Neural cell (in vitro differentiated cells): ENCODE data around the gene ZNF729. TPM values are rescaled to one million over a fixed set of nuclear protein-coding genes. Genes with fewer than 3 reads are reported as not detected.

Experiments used
- H2AFZ ChIP-seq: fragments of 200-600, 300-800 bp; sonication (generic), shearing (Covaris generic); 2 replicates; pipeline ENCODE4 v1.6.0; 2014; ENCODE audit warnings: low read depth, mild to moderate bottlenecking, antibody characterized with exemption, low read length, moderate library complexity
- H3F3A ChIP-seq: fragments of 200-600 bp; shearing (Covaris generic); 2 replicates; pipeline ENCODE4 v1.6.1; 2016; ENCODE audit warnings: mild to moderate bottlenecking, moderate library complexity, mixed read lengths, antibody characterized with exemption, low read length; ENCODE audit not compliant: insufficient read depth, poor library complexity, severe bottlenecking
- H3K27ac ChIP-seq: fragments of 200-600, 300-800 bp; sonication (generic), shearing (Covaris generic); 2 replicates; pipeline ENCODE4 v1.5.1; 2014; ENCODE audit warnings: mild to moderate bottlenecking, low read length, moderate library complexity
- H3K27me3 ChIP-seq: fragments of 300-800, 200-600 bp; sonication (generic), shearing (Covaris generic); 2 replicates; pipeline ENCODE4 v1.6.0; 2014; ENCODE audit warnings: mild to moderate bottlenecking, low read depth, low read length, moderate library complexity; ENCODE audit not compliant: insufficient read depth
- H3K36me3 ChIP-seq: fragments of 300-800, 200-600 bp; sonication (generic), shearing (Covaris generic); 2 replicates; pipeline ENCODE4 v1.5.1; 2014; ENCODE audit warnings: mild to moderate bottlenecking, antibody characterized with exemption, low read length, moderate library complexity; ENCODE audit not compliant: insufficient read depth
- H3K4me2 ChIP-seq: fragments of 300-800, 200-600 bp; sonication (generic), shearing (Covaris generic); 2 replicates; pipeline ENCODE4 v1.6.0; 2014; ENCODE audit warnings: mild to moderate bottlenecking, low read length
- H3K4me3 ChIP-seq: fragments of 300-800, 200-600 bp; sonication (generic), shearing (Covaris generic); 2 replicates; pipeline ENCODE4 v1.5.1; 2014; ENCODE audit warnings: mild to moderate bottlenecking, low read length, moderate library complexity
- H3K79me2 ChIP-seq: fragments of 200-600 bp; shearing (Covaris generic); replicated peaks from 2 replicates; pipeline ENCODE4 v1.6.0; 2014; ENCODE audit warnings: mild to moderate bottlenecking, low read length, moderate library complexity; ENCODE audit not compliant: insufficient read depth
- H3K9ac ChIP-seq: fragments of 300-800, 200-600 bp; sonication (generic), shearing (Covaris generic); 2 replicates; pipeline ENCODE4 v1.6.1; 2016; ENCODE audit warnings: mild to moderate bottlenecking, low read length, mixed read lengths
- H3K9me2 ChIP-seq: fragments of 200-600 bp; shearing (Covaris generic); 2 replicates; pipeline ENCODE4 v1.6.1; 2016; ENCODE audit warnings: mild to moderate bottlenecking, low read length, mixed read lengths; ENCODE audit not compliant: insufficient read depth
- H3K9me3 ChIP-seq: fragments of 200-600, 300-800 bp; sonication (generic), shearing (Covaris generic); 2 replicates; pipeline ENCODE4 v1.6.1; 2016; ENCODE audit warnings: mild to moderate bottlenecking, mixed run types, low read length, moderate library complexity, mixed read lengths
- H4K20me1 ChIP-seq: fragments of 200-600 bp; shearing (Covaris generic); 2 replicates; pipeline ENCODE4 v1.6.1; 2016; ENCODE audit warnings: mild to moderate bottlenecking, mixed run types; ENCODE audit not compliant: insufficient read depth
- EP300 ChIP-seq: fragments of 450-650 bp; conservative IDR thresholded peaks from 2 replicates; pipeline ENCODE4 v1.6.1; 2014; ENCODE audit warnings: antibody characterized with exemption, mild to moderate bottlenecking, moderate library complexity; ENCODE audit not compliant: poor library complexity, severe bottlenecking
- EZH2 ChIP-seq: fragments of 200-600, 300-800 bp; shearing (Covaris generic), sonication (generic); IDR thresholded peaks from 2 replicates; pipeline ENCODE4 v1.6.1; 2014; ENCODE audit warnings: antibody characterized with exemption, low read length, borderline replicate concordance, mild to moderate bottlenecking; ENCODE audit not compliant: insufficient read depth, poor library complexity, severe bottlenecking
- MXI1 ChIP-seq: fragments of 450-650 bp; conservative IDR thresholded peaks from 2 replicates; pipeline ENCODE4 v1.6.1; 2014; ENCODE audit warnings: antibody characterized with exemption, mild to moderate bottlenecking; ENCODE audit not compliant: poor library complexity, severe bottlenecking
- POLR2AphosphoS5 ChIP-seq: IDR thresholded peaks from 2 replicates; pipeline ENCODE4 v1.6.1; 2012
- RAD21 ChIP-seq: fragments of 450-650 bp; conservative IDR thresholded peaks from 2 replicates; pipeline ENCODE4 v1.6.1; 2014; ENCODE audit warnings: antibody characterized with exemption, mild to moderate bottlenecking, moderate library complexity
- REST ChIP-seq: IDR thresholded peaks from 2 replicates; pipeline ENCODE4 v1.6.1; 2012; ENCODE audit warnings: borderline replicate concordance
- SMC3 ChIP-seq: fragments of 450-650 bp; conservative IDR thresholded peaks from 2 replicates; pipeline ENCODE4 v1.6.1; 2014; ENCODE audit warnings: antibody characterized with exemption, mild to moderate bottlenecking, moderate library complexity; ENCODE audit not compliant: poor library complexity
- TAF1 ChIP-seq: IDR thresholded peaks from 2 replicates; pipeline ENCODE4 v1.6.1; 2012; ENCODE audit warnings: low read depth
- polyA plus RNA-seq: library from polyadenylated mRNA; depleted of rRNA; stranded (reverse); fragments of >200 nt; gene quantifications from 2 replicates; pipeline ENCODE4 v1.2.3, GENCODE V29; 2014
- TF ChIP-seq, protein P1 (sequence below): fragments of 450-650 bp; IDR thresholded peaks from 2 replicates; pipeline ENCODE4 v1.5.1; 2014; ENCODE audit warnings: antibody characterized with exemption, mild to moderate bottlenecking, moderate library complexity; ENCODE audit not compliant: poor library complexity, severe bottlenecking

The ZNF729 gene
- polyA plus RNA-seq, 1 donor from 2014 or later, result 0.09 TPM

- Histone ChIP-seq H3K9me2 (no peaks in the 10 kb centered on the region), H3K9ac (no peak overlapping the region), H3K36me3 (no peaks in the 10 kb centered on the region), H3K27me3 (no peaks in the 10 kb centered on the region), H3K9me3 (peaks cover 4% of the 10 kb centered on the region), H4K20me1 (no peaks in the 10 kb centered on the region), H3K27ac (no peak overlapping the region), H2AFZ (no peak overlapping the region), H3K4me3 (no peak overlapping the region), H3K4me2 (no peak overlapping the region), H3K79me2 (no peaks in the 10 kb centered on the region), H3F3A (no peaks in the 10 kb centered on the region)
- TF ChIP-seq TAF1 (no peak), REST (no peak), RAD21 (no peak), MXI1 (no peak), EP300 (no peak), SMC3 (no peak), EZH2 (no peak), POLR2AphosphoS5 (no peak)
- TF ChIP-seq, protein P1, sequence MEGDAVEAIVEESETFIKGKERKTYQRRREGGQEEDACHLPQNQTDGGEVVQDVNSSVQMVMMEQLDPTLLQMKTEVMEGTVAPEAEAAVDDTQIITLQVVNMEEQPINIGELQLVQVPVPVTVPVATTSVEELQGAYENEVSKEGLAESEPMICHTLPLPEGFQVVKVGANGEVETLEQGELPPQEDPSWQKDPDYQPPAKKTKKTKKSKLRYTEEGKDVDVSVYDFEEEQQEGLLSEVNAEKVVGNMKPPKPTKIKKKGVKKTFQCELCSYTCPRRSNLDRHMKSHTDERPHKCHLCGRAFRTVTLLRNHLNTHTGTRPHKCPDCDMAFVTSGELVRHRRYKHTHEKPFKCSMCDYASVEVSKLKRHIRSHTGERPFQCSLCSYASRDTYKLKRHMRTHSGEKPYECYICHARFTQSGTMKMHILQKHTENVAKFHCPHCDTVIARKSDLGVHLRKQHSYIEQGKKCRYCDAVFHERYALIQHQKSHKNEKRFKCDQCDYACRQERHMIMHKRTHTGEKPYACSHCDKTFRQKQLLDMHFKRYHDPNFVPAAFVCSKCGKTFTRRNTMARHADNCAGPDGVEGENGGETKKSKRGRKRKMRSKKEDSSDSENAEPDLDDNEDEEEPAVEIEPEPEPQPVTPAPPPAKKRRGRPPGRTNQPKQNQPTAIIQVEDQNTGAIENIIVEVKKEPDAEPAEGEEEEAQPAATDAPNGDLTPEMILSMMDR, result no peak
These were observed 40.0 kb downstream of the ZNF729 start for GRCh38 chr19:22326219-22326618.

DNA sequence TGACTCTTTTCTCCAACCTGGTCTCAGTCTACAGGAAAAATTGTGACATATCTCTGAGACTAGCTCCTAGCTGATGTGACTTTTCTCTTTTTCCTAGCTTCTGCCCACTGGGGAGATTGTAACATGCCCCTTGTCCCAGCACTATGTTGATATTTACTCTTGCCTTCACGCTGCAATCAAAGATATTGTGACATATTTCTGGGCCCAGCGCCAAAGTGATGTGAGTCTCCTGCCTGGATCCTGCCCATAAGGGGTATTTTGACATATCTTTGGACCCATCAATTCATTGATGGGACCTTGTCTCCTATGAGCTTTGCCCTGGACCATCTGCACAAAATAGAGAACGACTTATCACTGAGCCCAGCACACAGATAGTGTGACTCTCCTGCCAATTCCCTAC, 41.1 kb downstream of the ZNF729 start:
- no peaks in the 10 kb centered on the region for H3F3A ChIP-seq
- H3K27me3 ChIP-seq, result no peaks in the 10 kb centered on the region
- no peaks in the 10 kb centered on the region for H3K9me2 ChIP-seq
- H3K4me2 ChIP-seq, result no peak overlapping the region
- no peak overlapping the region for H3K27ac ChIP-seq
- no peaks in the 10 kb centered on the region for H3K36me3 ChIP-seq
- no peak overlapping the region for H3K4me3 ChIP-seq
- no peaks in the 10 kb centered on the region for H3K79me2 ChIP-seq
- H2AFZ ChIP-seq, result no peak overlapping the region
- peaks cover 8% of the 10 kb centered on the region for H3K9me3 ChIP-seq
- H4K20me1 ChIP-seq, result no peaks in the 10 kb centered on the region
- TF ChIP-seq, protein P1, result no peak
- TF ChIP-seq POLR2AphosphoS5 (no peak), EP300 (no peak), MXI1 (no peak), TAF1 (no peak), RAD21 (no peak), REST (no peak), EZH2 (no peak), SMC3 (no peak)
- no peak overlapping the region for H3K9ac ChIP-seq
